Memory B cell (primary cell): ENCODE results near the gene ZNF138.
A peak's percentile ranks its signal among the peaks of the same experiment; 100 is the strongest.
"Not testable (repeated sequence)": the region's sequence is repeated elsewhere in the genome, so short reads cannot be mapped to it uniquely, and the experiment has no call there.

ENCODE experiments used
- ATAC-seq: fragments of 150-1000 bp; cut with Tn5 transposase; 2 replicates; pipeline ENCODE4 v1.10.0; 2021; ENCODE audit warnings: low read depth, mild to moderate bottlenecking, moderate library complexity
- DNase-seq, 2 donors: peaks; one replicate each; pipeline ENCODE4 v3.0.0; 2022; ENCODE audit warnings: low spot score in 2 of 2
- H3K27ac Mint-ChIP-seq: one replicate; pipeline ENCODE4 v1.8.0; 2022; ENCODE audit warnings: mild to moderate bottlenecking, moderate library complexity, mixed read lengths
- H3K27me3 Mint-ChIP-seq: one replicate; pipeline ENCODE4 v1.8.0; 2022; ENCODE audit warnings: mixed read lengths
- H3K36me3 Mint-ChIP-seq: one replicate; pipeline ENCODE4 v1.8.0; 2022; ENCODE audit warnings: mild to moderate bottlenecking, mixed read lengths
- H3K4me1 Mint-ChIP-seq: one replicate; pipeline ENCODE4 v1.8.0; 2022; ENCODE audit warnings: mixed read lengths
- H3K4me3 Mint-ChIP-seq: one replicate; pipeline ENCODE4 v1.8.0; 2022; ENCODE audit warnings: mild to moderate bottlenecking, moderate library complexity, mixed read lengths
- H3K9me3 Mint-ChIP-seq: one replicate; pipeline ENCODE4 v1.8.0; 2022; ENCODE audit warnings: mixed read lengths

ZNF138 gene

GRCh38 chr7:64799169-64799568 lies 4.9 kb downstream of the ZNF138 start:
- not testable (repeated sequence) for H3K4me3 Mint-ChIP-seq, ATAC-seq, H3K27ac Mint-ChIP-seq, H3K27me3 Mint-ChIP-seq, DNase-seq, H3K9me3 Mint-ChIP-seq
- peaks cover 26% of the 10 kb centered on the region for H3K4me1 Mint-ChIP-seq
- peaks cover 26% of the 10 kb centered on the region for H3K36me3 Mint-ChIP-seq

DNA sequence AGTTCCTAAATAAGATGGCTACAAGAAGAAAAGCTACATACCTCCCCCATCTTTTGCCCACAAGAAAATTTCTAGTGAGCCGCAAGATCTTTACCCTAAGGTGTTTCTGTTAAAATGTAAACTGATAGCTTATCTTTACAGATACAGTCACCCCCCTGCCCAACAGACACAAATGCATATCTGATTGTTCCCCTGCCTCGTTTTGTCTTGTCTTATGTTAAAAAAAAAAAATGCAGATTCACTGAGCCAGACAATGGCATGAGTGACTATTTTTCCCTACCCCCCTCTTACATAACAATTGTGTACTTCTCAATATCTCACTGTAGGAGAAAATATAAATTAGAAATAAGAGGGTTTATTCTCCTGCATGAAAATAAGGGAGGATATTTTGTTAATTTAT lies 8.5 kb downstream of the ZNF138 start:
- ATAC-seq, result no peak
- DNase-seq, result no peak
- peaks cover 16% of the 10 kb centered on the region for H3K4me1 Mint-ChIP-seq
- H3K4me3 Mint-ChIP-seq, result no peak overlapping the region
- no peaks in the 10 kb centered on the region for H3K27me3 Mint-ChIP-seq
- H3K36me3 Mint-ChIP-seq, result peaks cover 28% of the 10 kb centered on the region
- H3K27ac Mint-ChIP-seq, result no peak overlapping the region
- peaks cover 2% of the 10 kb centered on the region for H3K9me3 Mint-ChIP-seq

DNA sequence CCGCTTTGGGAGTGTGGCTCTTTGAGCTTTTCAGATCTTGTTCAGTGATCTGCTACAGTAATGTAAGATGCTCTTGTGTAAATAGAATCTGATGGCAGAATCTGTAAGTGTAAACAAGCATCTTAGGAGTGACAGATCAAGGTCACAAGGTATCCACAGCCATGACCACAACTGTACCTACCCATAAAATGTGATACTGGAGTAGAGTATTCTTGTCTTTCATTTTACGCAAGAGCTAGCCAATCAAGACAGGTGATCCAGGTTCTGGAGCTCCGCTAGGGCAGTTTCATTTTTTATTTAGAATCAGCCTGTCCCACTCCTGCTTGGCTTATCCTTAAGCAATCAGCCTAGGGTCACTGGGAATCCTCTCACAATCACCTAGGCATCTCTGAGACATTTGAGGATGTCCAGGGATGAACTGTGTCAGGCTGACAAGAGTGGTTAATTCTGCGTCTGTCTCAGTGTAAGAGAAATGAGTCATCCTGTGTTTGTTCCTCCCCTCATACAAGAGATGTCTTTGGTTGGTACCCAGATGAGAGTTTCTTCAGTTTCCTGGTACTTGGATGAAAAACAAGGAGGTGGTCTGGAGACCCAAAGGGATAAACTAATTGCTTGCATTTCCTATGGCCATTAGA lies 13.6 kb downstream of the ZNF138 start:
- H3K27me3 Mint-ChIP-seq, result no peaks in the 10 kb centered on the region
- peaks cover 2% of the 10 kb centered on the region for H3K9me3 Mint-ChIP-seq
- H3K36me3 Mint-ChIP-seq, result peaks cover 18% of the 10 kb centered on the region
- peaks cover 4% of the 10 kb centered on the region for H3K4me1 Mint-ChIP-seq
- H3K4me3 Mint-ChIP-seq, result no peak overlapping the region
- DNase-seq (no peak), ATAC-seq (no peak)
- H3K27ac Mint-ChIP-seq, result no peak overlapping the region

- no peak for DNase-seq
- H3K27ac Mint-ChIP-seq, result peak overlapping the region; percentile 38
- H3K36me3 Mint-ChIP-seq, result peaks cover 22% of the 10 kb centered on the region
These were observed 17.5 kb downstream of the ZNF138 start for GRCh38 chr7:64811767-64812166.

GRCh38 chr7:64830926-64831325 lies 36.7 kb downstream of the ZNF138 start:
- H3K27ac Mint-ChIP-seq, result no peak overlapping the region
- peaks cover 25% of the 10 kb centered on the region for H3K9me3 Mint-ChIP-seq
- ATAC-seq (no peak), DNase-seq (no peak)
- H3K4me3 Mint-ChIP-seq, result no peak overlapping the region
- peaks cover 26% of the 10 kb centered on the region for H3K36me3 Mint-ChIP-seq
- H3K4me1 Mint-ChIP-seq, result no peaks in the 10 kb centered on the region
- no peaks in the 10 kb centered on the region for H3K27me3 Mint-ChIP-seq

More at GRCh38 chr7:64811767-64812166, 17.5 kb downstream of the ZNF138 start:
- no peaks in the 10 kb centered on the region for H3K27me3 Mint-ChIP-seq
- H3K4me3 Mint-ChIP-seq, result no peak overlapping the region
- no peak for ATAC-seq
- peaks cover 8% of the 10 kb centered on the region for H3K4me1 Mint-ChIP-seq
- H3K9me3 Mint-ChIP-seq, result no peaks in the 10 kb centered on the region

DNA sequence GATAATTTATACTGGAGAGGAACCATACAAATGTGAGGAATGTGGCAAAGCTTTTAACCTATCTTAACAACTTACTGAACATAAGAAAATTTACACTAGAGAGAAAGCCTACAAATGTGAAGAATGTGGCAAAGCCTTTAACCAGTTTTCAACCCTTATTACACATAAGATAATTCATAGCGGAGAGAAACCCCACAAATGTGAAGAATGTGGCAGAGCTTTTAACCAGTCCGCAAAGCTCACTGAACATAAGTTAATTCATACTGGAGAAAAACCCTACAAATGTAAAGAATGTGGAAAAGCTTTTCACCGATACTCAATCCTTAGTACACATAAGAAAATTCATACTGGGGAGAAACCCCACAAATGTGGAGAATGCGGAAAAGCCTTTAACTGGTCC lies 37.9 kb downstream of the ZNF138 start:
- Mint-ChIP-seq H3K4me3 (no peak overlapping the region), H3K4me1 (no peaks in the 10 kb centered on the region), H3K27me3 (no peaks in the 10 kb centered on the region), H3K9me3 (peaks cover 32% of the 10 kb centered on the region), H3K27ac (no peak overlapping the region), H3K36me3 (peaks cover 26% of the 10 kb centered on the region)
- DNase-seq (no peak), ATAC-seq (no peak)

- no peaks in the 10 kb centered on the region for H3K4me1 Mint-ChIP-seq
- peaks cover 29% of the 10 kb centered on the region for H3K36me3 Mint-ChIP-seq
- ATAC-seq (no peak), DNase-seq (no peak)
- no peak overlapping the region for H3K27ac Mint-ChIP-seq
- H3K4me3 Mint-ChIP-seq, result no peak overlapping the region
- H3K9me3 Mint-ChIP-seq, result peaks cover 37% of the 10 kb centered on the region
- H3K27me3 Mint-ChIP-seq, result no peaks in the 10 kb centered on the region
These were observed 40.8 kb downstream of the ZNF138 start for GRCh38 chr7:64834989-64835388.

GRCh38 chr7:64835856-64836255 lies 41.6 kb downstream of the ZNF138 start:
- not testable (repeated sequence) for DNase-seq, H3K4me3 Mint-ChIP-seq, H3K27me3 Mint-ChIP-seq, H3K27ac Mint-ChIP-seq, ATAC-seq, H3K4me1 Mint-ChIP-seq
- peaks cover 36% of the 10 kb centered on the region for H3K9me3 Mint-ChIP-seq
- peaks cover 23% of the 10 kb centered on the region for H3K36me3 Mint-ChIP-seq

GRCh38 chr7:64838051-64838450 lies 43.8 kb downstream of the ZNF138 start:
- H3K27me3 Mint-ChIP-seq, H3K4me1 Mint-ChIP-seq, H3K27ac Mint-ChIP-seq, H3K36me3 Mint-ChIP-seq, DNase-seq, H3K4me3 Mint-ChIP-seq, ATAC-seq: not testable (repeated sequence)
- H3K9me3 Mint-ChIP-seq, result peaks cover 27% of the 10 kb centered on the region

DNA sequence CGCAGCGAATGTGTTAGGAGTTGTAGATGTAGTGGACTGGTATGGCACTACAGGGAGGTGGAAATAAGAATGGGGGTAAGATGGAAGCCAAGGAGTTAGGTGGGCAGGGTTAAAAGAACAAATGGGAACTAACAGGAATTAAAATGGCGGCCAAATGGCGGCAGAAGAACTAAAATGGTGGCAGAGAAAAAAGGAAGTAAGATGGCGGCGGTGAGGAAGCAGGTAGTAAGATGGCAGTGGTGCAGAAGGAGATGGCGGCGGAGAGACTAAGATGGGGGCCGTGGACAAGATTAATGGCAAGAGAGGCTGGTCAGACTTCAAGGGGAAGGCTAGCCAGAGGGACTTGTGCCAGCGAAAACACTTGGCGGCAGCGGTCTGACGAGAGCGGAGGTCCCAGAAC lies 44.5 kb downstream of the ZNF138 start:
- DNase-seq (no peak), ATAC-seq (no peak)
- no peak overlapping the region for H3K27ac Mint-ChIP-seq
- H3K4me1 Mint-ChIP-seq, result no peaks in the 10 kb centered on the region
- peaks cover 5% of the 10 kb centered on the region for H3K36me3 Mint-ChIP-seq
- H3K27me3 Mint-ChIP-seq, result no peaks in the 10 kb centered on the region
- H3K9me3 Mint-ChIP-seq, result peaks cover 27% of the 10 kb centered on the region
- no peak overlapping the region for H3K4me3 Mint-ChIP-seq

DNA sequence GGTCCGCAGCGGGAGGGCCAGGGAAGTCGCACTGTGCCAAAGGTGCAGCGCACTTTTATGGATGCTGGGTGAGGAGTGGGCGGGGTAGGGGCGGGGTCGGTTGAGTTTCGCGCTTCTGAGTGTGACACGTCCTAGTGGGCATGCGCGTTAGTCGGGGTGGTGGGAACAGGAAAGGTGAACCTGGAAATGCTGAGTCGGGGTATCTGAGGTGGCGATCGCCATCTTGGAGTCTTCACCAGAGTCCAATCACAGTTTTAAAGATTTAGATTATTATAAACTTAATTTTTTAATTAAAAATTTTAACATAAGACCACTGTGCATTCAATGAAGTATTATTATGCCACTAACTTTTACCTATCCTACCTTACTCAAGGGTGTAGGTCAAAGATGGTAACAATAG lies 45.7 kb downstream of the ZNF138 start:
- no peak overlapping the region for H3K4me3 Mint-ChIP-seq
- H3K9me3 Mint-ChIP-seq, result peaks cover 22% of the 10 kb centered on the region
- no peaks in the 10 kb centered on the region for H3K27me3 Mint-ChIP-seq
- ATAC-seq, result no peak
- no peaks in the 10 kb centered on the region for H3K4me1 Mint-ChIP-seq
- peaks cover 5% of the 10 kb centered on the region for H3K36me3 Mint-ChIP-seq
- H3K27ac Mint-ChIP-seq, result no peak overlapping the region
- DNase-seq, result no peak

GRCh38 chr7:64849250-64849923 lies 55.2 kb downstream of the ZNF138 start:
- no peak for DNase-seq
- Mint-ChIP-seq H3K27ac (no peak overlapping the region), H3K27me3 (no peaks in the 10 kb centered on the region), H3K9me3 (peaks cover 2% of the 10 kb centered on the region), H3K36me3 (peaks cover 4% of the 10 kb centered on the region), H3K4me1 (no peaks in the 10 kb centered on the region), H3K4me3 (no peak overlapping the region)
- no peak for ATAC-seq

GRCh38 chr7:64849924-64850499 lies 55.8 kb downstream of the ZNF138 start:
- peaks cover 2% of the 10 kb centered on the region for H3K9me3 Mint-ChIP-seq
- no peak overlapping the region for H3K4me3 Mint-ChIP-seq
- no peak for DNase-seq

DNA sequence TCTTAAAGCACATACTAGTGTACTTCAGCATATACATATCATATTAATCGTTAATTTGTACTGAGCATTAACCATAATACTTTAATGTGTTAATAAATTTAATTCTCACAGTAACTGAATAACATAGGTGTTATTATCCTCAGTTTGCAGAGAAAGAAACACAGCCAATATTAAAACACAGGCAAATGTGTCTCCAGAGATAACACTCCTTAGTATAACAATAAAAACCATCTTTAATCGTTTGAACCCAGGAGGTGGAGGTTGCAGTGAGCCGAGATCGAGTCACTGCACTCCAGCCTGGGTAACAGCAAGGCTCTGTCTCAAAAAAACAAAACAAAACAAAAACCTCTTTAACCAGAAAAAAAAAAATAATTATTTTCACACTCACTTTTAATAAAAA lies 59.5 kb downstream of the ZNF138 start:
- Mint-ChIP-seq H3K36me3 (peaks cover 4% of the 10 kb centered on the region), H3K4me1 (no peaks in the 10 kb centered on the region), H3K27me3 (no peaks in the 10 kb centered on the region), H3K9me3 (no peaks in the 10 kb centered on the region), H3K27ac (no peak overlapping the region), H3K4me3 (no peak overlapping the region)
- DNase-seq, result no peak
- no peak for ATAC-seq

More at GRCh38 chr7:64849924-64850499, 55.8 kb downstream of the ZNF138 start:
- no peak overlapping the region for H3K27ac Mint-ChIP-seq
- H3K27me3 Mint-ChIP-seq, result no peaks in the 10 kb centered on the region
- H3K4me1 Mint-ChIP-seq, result no peaks in the 10 kb centered on the region
- H3K36me3 Mint-ChIP-seq, result peaks cover 4% of the 10 kb centered on the region
- no peak for ATAC-seq
